ENCODE measurements around the gene ZNF341. TPM values are rescaled to one million over a fixed set of nuclear protein-coding genes. Genes with fewer than 3 reads are reported as not detected.
"Not testable (repeated sequence)": the region's sequence is repeated elsewhere in the genome, so short reads cannot be mapped to it uniquely, and the experiment has no call there.

The ZNF341 gene
- polyA plus RNA-seq, 1 donor, result 3.6 TPM

DNA sequence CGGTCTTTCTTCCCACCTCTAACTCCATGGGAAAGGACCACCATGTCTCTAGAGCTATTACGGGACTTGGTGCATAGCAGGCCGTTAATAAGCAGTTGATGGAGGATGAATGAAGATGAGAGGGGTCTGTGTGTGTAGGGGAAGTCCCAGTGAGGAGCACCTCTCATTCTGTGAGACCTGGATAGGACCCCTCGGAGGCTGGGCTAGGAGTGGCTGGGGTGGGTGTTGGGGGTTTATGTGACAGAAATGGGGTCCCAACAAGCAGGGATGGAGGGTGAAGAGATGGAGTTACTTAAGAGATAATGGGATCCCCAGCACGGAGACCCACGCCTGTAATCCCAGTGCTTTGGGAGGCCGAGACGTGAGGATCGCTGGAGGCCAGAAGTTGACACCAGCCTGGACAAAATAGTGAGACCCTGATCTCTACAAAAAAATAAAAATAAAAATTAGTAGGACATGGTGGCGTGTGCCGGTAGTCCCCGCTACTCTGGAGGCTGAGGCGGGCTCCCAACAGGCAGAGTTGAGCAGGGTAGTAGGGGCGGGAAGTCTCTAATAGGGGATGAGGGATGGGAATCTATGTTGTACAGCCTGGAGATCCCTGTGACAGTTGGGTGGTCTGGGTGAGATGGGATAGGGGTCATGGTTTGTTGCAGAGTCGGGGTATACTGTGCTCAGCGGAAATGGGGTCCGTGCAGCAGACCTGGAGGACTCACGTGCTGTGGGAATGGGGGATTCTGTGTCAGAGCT is 677 bp upstream of the ZNF341 start:
- no peak for DNase-seq

- peak; percentile 92 for DNase-seq
These were observed 572 bp downstream of the ZNF341 start for GRCh38 chr20:33732166-33732970.

DNA sequence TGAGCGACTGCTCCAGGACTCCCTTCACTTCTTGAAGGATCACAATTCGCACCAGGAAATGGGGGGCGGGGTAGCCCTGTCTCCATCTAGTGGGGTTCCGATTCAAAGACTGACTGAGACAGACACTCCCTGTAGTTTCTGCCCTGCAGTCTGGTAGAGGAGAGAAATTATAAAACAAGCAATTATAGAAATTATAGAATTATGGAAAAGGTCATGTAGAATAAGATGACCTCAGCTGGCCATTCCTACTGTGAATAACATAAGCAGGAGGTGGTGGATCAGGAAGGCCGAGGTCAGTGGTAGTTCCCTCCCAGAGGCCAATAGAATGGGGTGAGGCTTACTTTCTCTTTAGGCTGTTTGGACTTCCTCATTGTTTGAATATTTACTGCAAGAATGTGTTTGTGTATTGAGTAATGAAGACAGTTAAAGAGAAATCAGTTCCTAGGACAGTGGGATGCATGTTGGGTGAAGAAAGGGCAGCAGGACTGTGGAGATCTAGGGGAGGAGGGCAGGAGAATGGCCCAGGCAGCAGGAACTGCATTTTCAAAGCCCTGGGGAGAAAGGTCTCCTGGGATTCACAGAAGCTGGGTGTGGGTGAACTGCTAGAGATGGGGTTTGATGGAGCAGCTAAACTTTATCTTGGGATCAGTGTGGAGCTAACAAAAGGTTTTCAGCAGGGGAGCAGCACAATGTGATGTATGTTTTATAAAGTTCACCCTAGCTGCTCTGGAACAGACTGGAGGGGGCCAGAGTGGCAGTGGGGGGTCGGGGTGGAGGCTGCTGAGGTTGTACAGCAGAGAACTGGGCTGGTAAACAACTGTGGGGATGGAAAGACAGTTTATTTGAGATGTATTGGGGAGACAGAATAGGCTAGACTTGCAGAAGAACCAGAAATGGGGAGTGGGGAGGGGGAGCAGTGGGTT is 2.1 kb downstream of the ZNF341 start:
- no peak for DNase-seq

DNA sequence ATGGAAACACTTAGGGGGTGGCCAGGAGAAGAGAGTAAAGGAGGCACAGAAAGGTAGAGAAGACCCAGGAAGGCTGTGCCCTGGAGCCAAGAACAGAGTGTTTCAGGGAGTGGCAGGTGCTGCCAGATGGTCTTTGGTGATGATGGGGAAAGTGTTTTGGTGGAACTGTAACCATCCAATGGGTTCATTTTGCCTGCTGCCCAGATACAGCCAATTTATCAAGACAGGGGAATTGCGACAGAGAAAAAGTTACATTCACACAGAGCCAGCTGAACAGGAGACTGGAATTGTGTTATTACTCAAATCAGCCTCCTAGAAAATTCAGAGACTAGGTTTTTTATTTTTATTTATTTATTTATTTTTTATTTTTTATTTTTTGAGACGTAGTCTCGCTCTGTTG is 5.2 kb downstream of the ZNF341 start:
- DNase-seq, result no peak

- DNase-seq, result no peak
These were observed 7.7 kb downstream of the ZNF341 start for GRCh38 chr20:33739493-33739892.

- no peak for DNase-seq
These were observed 8.4 kb downstream of the ZNF341 start for GRCh38 chr20:33740189-33740588.

- DNase-seq, result no peak
These were observed 12.4 kb downstream of the ZNF341 start for GRCh38 chr20:33744181-33744580.

- no peak for DNase-seq
These were observed 13.1 kb downstream of the ZNF341 start for GRCh38 chr20:33744773-33745385.

DNA sequence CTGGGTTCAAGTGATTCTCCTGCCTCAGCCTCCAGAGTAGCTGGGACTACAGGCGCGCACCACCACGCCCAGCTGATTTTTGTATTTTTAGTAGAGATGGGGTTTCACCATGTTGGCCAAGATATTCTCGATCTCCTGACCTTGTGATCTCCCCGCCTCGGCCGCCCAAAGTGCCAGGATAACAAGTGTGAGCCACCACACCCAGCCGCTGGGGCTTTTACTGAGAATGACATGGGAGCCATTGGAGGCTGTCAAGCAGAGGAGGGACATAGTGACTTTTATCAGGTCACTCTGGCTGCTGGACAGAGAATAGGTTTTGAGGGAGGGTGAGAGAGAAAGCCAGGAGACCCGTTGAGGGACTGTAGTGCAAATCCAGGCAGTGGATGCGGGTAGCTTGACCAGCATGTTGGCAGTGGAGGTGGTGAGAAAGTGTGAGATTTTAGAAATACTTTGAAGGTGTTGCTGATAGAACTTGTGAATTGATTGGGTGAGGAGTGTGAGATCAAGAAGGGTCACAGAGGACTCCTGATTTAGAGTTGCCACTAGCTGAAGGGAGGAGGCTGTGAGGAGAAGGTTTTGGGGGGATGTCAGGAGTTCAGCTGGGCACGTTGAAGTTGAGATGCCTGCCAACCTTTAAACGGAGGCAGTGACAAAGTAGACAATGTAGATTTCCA is 14.7 kb downstream of the ZNF341 start:
- DNase-seq, result no peak

DNA sequence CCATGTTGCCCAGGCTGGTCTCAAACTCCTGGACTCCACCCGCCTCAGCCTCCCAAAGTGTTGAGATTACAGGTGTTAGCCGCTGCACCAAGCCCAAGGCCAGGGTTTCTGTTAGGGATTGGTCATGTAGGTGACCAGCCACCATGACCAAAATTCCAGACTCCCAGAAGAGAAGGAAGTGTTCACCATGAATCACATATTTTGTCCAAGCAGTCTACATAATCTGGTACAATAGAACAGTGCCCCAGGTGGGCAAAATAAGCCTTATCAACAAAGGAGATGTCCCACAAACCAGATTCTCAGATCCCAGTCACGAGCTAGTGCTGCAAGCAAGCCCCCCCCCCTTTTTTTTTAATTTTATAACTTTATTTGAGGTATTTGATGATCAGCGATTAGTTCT is 20.0 kb downstream of the ZNF341 start:
- DNase-seq, result no peak

- no peak for DNase-seq
These were observed 21.3 kb downstream of the ZNF341 start for GRCh38 chr20:33753143-33753542.

DNA sequence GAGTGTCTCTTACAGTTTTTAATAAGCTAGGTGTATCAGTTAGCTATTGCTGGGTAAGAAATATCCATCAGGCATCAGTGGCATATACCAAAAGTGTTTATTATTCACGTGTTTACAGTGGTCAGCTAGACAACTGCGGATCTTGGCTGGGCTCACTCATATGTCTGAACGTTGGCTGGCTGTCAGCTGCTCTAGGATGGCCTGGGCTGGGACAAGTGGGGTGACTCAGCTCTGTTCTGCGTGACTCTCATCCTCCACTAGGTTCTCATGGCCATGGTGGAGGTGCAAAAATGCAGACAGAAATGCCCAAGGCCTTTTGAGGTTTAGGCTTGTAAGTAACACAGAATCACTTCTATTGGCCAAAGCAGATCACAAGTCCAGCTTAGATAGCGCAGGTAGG is 22.0 kb downstream of the ZNF341 start:
- no peak for DNase-seq

GRCh38 chr20:33755936-33756490 is 24.2 kb downstream of the ZNF341 start:
- not testable (repeated sequence) for DNase-seq

- no peak for DNase-seq
These were observed 25.2 kb downstream of the ZNF341 start for GRCh38 chr20:33757046-33757445.

- DNase-seq, result no peak
These were observed 25.7 kb downstream of the ZNF341 start for GRCh38 chr20:33757458-33757857.

DNA sequence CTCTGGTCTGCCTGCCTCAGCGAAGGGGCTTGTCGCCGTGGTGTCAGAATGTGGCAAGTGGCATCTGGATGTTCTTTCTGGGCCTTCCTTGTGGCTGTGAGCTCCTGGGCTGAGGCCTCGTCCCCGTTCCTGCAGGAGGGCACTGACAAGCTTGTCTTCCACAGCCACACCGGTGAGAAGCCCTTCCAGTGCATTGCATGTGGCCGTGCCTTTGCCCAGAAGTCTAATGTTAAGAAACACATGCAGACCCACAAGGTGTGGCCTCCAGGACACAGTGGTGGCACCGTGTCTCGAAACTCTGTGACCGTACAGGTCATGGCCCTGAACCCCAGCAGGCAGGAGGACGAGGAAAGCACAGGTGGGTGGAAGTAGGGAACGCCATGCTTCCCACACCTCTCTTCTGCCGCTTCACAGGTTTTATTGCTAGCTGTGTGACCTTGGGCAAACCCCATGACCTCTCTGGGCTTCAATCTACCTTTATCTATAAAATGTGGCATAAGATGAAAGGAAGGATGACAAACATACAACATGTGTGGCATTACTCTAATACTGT is 30.0 kb downstream of the ZNF341 start:
- no peak for DNase-seq

DNA sequence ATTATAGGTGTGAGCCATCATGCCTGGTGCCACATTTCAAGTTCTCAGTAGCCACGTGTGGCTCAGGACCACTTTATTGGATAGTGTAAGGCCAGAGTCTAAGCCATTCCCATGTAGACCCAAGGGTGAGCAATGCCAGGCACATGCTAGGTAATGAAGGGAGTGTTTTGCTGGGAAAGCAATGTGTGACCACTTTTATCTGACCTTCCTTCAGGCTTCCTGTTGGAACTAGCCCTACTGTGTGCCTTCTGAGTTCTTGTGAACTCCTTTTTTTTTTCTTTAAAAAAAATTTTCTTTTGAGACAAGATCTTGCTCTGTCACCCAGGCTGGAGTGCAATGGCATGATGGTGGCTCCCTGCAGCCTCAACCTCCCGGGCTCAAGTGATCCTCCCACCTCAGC is 33.3 kb downstream of the ZNF341 start:
- no peak for DNase-seq

DNA sequence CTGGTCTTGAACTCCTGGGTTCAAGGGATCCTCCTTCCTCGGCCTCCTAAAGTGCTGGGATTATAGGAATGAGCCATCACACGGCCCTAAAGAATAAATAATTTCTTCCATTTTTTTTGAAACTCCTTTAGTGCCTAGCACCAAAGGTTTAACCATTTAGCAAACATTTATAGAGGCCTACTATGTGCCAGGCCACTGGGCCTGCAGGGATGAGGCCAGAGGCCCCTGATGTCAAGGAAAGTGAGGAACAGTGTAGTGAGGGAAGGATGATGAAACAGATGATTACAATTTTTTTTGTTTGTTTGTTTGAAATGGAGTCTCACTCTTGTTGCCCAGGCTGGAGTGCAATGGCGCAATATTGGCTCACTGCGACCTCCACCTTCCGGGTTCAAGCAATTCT is 33.8 kb downstream of the ZNF341 start:
- DNase-seq, result no peak

DNA sequence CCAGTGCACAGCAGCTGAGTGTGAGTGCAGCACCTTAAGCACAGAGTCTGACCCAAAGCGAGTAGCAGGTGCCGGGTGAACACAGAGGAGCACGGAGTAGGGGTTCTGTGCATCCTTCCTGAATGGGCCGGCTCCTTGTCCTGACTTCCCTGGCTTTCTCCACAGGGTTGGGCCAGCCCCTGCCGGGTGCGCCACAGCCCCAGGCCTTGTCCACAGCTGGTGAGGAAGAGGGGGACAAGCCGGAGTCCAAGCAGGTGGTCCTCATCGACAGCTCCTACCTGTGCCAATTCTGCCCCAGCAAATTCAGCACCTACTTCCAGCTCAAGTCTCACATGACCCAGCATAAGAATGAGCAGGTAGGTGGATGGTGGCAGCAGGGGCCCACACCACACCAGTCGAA is 34.9 kb downstream of the ZNF341 start:
- no peak for DNase-seq

GRCh38 chr20:33767777-33768138 is 36.0 kb downstream of the ZNF341 start:
- no peak for DNase-seq

DNA sequence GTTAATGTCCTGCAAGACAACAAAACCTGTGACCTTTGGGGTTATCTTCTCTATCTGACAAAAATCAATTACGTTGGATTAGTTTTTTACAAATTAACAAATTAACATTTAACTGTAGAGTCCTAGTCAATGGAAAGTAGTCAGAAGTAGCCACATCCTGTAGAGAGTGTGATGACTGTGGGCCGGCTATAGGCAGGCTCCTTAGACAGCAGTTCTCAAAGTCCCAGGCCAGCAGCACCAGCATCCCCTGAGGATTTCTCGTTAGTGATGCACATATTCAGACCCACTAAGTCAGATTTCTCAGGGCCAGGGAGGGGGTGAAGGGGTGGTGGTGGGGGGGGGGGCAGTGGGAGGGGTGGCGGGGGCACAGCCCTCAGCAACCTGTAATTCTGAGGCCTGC is 37.2 kb downstream of the ZNF341 start:
- DNase-seq, result no peak

Data from hindlimb muscle (tissue), 1 donor.